ENCODE measurements around the gene AK8.
A peak's percentile ranks its signal among the peaks of the same experiment; 100 is the strongest.

Gene AK8

DNA sequence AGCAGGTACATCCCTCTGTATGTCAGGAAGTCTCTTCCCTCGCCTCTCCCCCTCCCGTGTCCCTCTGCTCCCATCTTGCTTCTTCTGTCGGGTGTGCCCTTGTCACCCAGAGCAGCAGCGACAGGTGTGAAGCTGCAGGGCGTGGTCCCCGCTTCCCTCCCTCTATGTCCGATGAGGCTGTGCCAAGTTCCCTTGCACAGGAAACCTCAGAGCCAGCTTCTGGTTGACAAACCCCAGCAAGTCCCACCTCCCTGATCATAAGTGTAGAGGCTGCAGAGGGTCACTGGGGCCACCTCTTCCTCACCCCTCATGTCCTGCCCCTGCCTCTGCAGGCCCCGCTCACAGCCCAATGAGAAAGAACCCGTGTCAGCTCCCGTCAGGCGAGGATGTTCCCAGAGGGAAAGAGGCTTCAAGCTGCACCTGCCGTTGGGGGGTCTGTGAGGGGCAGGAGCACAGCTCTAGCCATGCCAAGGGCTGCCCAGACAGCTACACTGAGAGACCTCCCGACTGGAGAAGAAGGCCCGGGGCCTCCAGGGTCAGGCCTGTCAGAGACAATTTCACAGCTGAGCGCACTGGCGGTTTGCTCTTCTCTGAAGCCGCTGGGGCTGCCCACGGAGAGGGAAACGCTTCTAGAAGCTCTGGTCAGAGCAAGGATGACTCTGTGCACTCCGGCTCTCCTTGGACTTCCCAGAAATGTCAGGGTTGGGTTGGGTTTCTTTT, 73.3 kb downstream of the AK8 start:
- Histone ChIP-seq H3K9ac (ENCODE audit: low read depth, low read length, poor library complexity, severe bottlenecking) (no peak overlapping the region), H3K4me2 (ENCODE audit: low read depth, low read length, poor library complexity, severe bottlenecking) (no peak overlapping the region)

GRCh38 chr9:132802121-132802795, 75.8 kb downstream of the AK8 start:
- no peaks in the 10 kb centered on the region for H3K36me3 ChIP-seq (ENCODE audit: insufficient read depth, low read length)
- peaks cover 13% of the 10 kb centered on the region for H3K4me1 ChIP-seq (ENCODE audit: insufficient read depth, low read length, poor library complexity, severe bottlenecking)
- no peak overlapping the region for H2AFZ ChIP-seq (ENCODE audit: low read length)
- no peaks in the 10 kb centered on the region for H3K9me2 ChIP-seq (replicated peaks; ENCODE audit: low read depth, low read length)
- H3K9me3 ChIP-seq (ENCODE audit: insufficient read depth, low read depth, low read length): no peaks in the 10 kb centered on the region
- TF ChIP-seq EZH2phosphoT487 (IDR thresholded peaks at IDR 0.05; ENCODE audit: borderline replicate concordance) (no peak), CTCF (conservative IDR thresholded peaks at IDR 0.05; ENCODE audit: low read length) (no peak)
- H3F3A ChIP-seq (ENCODE audit: low read depth): no peaks in the 10 kb centered on the region
- H3K4me2 ChIP-seq (ENCODE audit: low read depth, low read length, poor library complexity, severe bottlenecking): no peak overlapping the region
- no peak overlapping the region for H3K9ac ChIP-seq (ENCODE audit: low read depth, low read length, poor library complexity, severe bottlenecking)
- no peak overlapping the region for H3K4me3 ChIP-seq (ENCODE audit: low read length, poor library complexity, severe bottlenecking)
- no peaks in the 10 kb centered on the region for H3K79me2 ChIP-seq (ENCODE audit: insufficient read depth, low read length)
- no peaks in the 10 kb centered on the region for H4K20me1 ChIP-seq (ENCODE audit: insufficient read depth, low read length, poor library complexity, severe bottlenecking)
- H3K27me3 ChIP-seq (ENCODE audit: insufficient read depth, low read length, poor library complexity, severe bottlenecking): no peaks in the 10 kb centered on the region

More for the DNA sequence above, 73.3 kb downstream of the AK8 start:
- no peak for TF ChIP-seq CTCF (conservative IDR thresholded peaks at IDR 0.05; ENCODE audit: low read length)
- TF ChIP-seq EZH2phosphoT487 (IDR thresholded peaks at IDR 0.05; ENCODE audit: borderline replicate concordance): no peak
- no peaks in the 10 kb centered on the region for H3K79me2 ChIP-seq (ENCODE audit: insufficient read depth, low read length)
- H3K9me3 ChIP-seq (ENCODE audit: insufficient read depth, low read depth, low read length): no peaks in the 10 kb centered on the region
- H3K27me3 ChIP-seq (ENCODE audit: insufficient read depth, low read length, poor library complexity, severe bottlenecking): no peaks in the 10 kb centered on the region
- H3K4me1 ChIP-seq (ENCODE audit: insufficient read depth, low read length, poor library complexity, severe bottlenecking): peaks cover 13% of the 10 kb centered on the region
- H3K9me2 ChIP-seq (replicated peaks; ENCODE audit: low read depth, low read length): no peaks in the 10 kb centered on the region
- H2AFZ ChIP-seq (ENCODE audit: low read length): 0 out of 2 replicates have a peak overlapping the region, but pooled peaks have one; percentile 17
- no peaks in the 10 kb centered on the region for H4K20me1 ChIP-seq (ENCODE audit: insufficient read depth, low read length, poor library complexity, severe bottlenecking)
- H3F3A ChIP-seq (ENCODE audit: low read depth): no peaks in the 10 kb centered on the region
- H3K36me3 ChIP-seq (ENCODE audit: insufficient read depth, low read length): no peaks in the 10 kb centered on the region
- H3K4me3 ChIP-seq (ENCODE audit: low read length, poor library complexity, severe bottlenecking): no peak overlapping the region

- H3K9me2 ChIP-seq (replicated peaks; ENCODE audit: low read depth, low read length): no peaks in the 10 kb centered on the region
- TF ChIP-seq EZH2phosphoT487 (IDR thresholded peaks at IDR 0.05; ENCODE audit: borderline replicate concordance) (no peak), CTCF (conservative IDR thresholded peaks at IDR 0.05; ENCODE audit: low read length) (no peak)
- H4K20me1 ChIP-seq (ENCODE audit: insufficient read depth, low read length, poor library complexity, severe bottlenecking): no peaks in the 10 kb centered on the region
- H3K36me3 ChIP-seq (ENCODE audit: insufficient read depth, low read length): no peaks in the 10 kb centered on the region
- no peak overlapping the region for H3K9ac ChIP-seq (ENCODE audit: low read depth, low read length, poor library complexity, severe bottlenecking)
- no peaks in the 10 kb centered on the region for H3K27me3 ChIP-seq (ENCODE audit: insufficient read depth, low read length, poor library complexity, severe bottlenecking)
- H3K9me3 ChIP-seq (ENCODE audit: insufficient read depth, low read depth, low read length): no peaks in the 10 kb centered on the region
- H3K4me2 ChIP-seq (ENCODE audit: low read depth, low read length, poor library complexity, severe bottlenecking): no peak overlapping the region
- H3K79me2 ChIP-seq (ENCODE audit: insufficient read depth, low read length): no peaks in the 10 kb centered on the region
- H2AFZ ChIP-seq (ENCODE audit: low read length): no peak overlapping the region
- H3F3A ChIP-seq (ENCODE audit: low read depth): no peaks in the 10 kb centered on the region
- no peak overlapping the region for H3K4me3 ChIP-seq (ENCODE audit: low read length, poor library complexity, severe bottlenecking)
- peaks cover 13% of the 10 kb centered on the region for H3K4me1 ChIP-seq (ENCODE audit: insufficient read depth, low read length, poor library complexity, severe bottlenecking)
Observed at GRCh38 chr9:132801659-132802058, 76.4 kb downstream of the AK8 start.

Measured in Loucy (cell line).